Body of pancreas (tissue), 4 donors: Measurements from ENCODE around the gene USP12.

Experiments
- POLR2A ChIP-seq, 3 donors: fragments of 450-650 bp; IDR thresholded peaks; one replicate each; pipeline ENCODE4 v1.6.1; 2016; ENCODE audit warnings: antibody characterized with exemption in 3 of 3, mild to moderate bottlenecking in 2 of 3
- TF ChIP-seq, protein P1 (sequence below), 7 experiments: fragments of 450-650 bp in 4 of 7; fragments of 200-600 bp in 3 of 7; sonication (generic) in 3 of 7; IDR thresholded peaks; one replicate each; pipeline ENCODE4 v1.5.1; 2016 to 2019; ENCODE audit warnings: antibody characterized with exemption in 7 of 7

DNA sequence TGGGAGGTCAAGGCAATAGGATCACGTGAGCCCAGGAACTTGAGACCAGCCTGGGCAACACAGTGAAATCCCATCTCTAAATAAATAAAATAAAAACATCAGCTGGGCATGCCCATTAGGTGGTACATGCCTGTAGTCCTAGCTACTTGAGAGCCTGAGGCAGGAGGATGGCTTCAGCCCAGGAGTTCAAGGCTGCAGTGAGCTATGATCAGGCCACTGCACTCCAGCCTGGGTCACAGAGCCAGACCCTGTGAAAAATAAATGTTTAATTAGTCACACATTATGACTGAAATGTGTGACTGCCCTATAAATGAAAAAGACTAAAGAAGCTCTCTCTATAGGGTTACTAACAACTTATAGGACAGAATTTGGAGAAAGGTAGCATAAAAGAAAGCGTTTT lies 37.7 kb downstream of the USP12 start:
- TF ChIP-seq, protein P1, sequence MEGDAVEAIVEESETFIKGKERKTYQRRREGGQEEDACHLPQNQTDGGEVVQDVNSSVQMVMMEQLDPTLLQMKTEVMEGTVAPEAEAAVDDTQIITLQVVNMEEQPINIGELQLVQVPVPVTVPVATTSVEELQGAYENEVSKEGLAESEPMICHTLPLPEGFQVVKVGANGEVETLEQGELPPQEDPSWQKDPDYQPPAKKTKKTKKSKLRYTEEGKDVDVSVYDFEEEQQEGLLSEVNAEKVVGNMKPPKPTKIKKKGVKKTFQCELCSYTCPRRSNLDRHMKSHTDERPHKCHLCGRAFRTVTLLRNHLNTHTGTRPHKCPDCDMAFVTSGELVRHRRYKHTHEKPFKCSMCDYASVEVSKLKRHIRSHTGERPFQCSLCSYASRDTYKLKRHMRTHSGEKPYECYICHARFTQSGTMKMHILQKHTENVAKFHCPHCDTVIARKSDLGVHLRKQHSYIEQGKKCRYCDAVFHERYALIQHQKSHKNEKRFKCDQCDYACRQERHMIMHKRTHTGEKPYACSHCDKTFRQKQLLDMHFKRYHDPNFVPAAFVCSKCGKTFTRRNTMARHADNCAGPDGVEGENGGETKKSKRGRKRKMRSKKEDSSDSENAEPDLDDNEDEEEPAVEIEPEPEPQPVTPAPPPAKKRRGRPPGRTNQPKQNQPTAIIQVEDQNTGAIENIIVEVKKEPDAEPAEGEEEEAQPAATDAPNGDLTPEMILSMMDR (IDR thresholded peaks at IDR 0.05) = no peak
- TF ChIP-seq POLR2A (IDR thresholded peaks at IDR 0.05) = no peak
